ENCODE data around the gene CFAP77. TPM values are rescaled to one million over a fixed set of nuclear protein-coding genes. Genes with fewer than 3 reads are reported as not detected.

CFAP77 gene
- total and polyA plus RNA-seq, 10 of the 15 experiments (the other 5 are each of a cell fraction or from before 2014, with no cell fraction given), result 0.33 TPM; not detected in 9

DNA sequence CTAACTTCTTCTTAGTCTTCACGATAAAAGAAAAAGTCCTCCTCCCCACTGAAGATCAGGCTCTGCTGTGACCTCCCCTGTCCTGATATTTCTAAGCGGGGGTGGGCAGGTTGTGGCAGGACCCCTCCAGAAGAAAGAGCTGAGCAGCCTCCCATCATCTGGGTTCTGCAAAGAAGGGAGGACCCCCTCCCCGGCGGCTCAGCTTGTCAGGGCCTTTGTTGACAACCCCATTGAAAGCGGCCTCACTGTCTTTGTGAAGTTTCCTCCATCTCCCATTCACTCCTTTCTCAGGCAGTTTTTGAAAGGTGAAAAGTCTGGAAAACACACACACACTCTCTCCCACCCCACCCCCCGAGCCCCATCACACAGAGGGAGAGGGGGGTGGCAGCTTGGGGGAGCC, 146.2 kb downstream of the CFAP77 start:
- ChIA-PET SMC1A (ENCODE audit: uncharacterized antibody, unreplicated experiment) (no interaction called here), RAD21 (ENCODE audit: unreplicated experiment) (no interaction called here), CTCF (no interaction called here), POLR2A (no interaction called here)
- intact Hi-C loops (cut with micrococcal nuclease; ENCODE audit: unreplicated experiment), result no loop called here
- Histone ChIP-seq H3K4me3 (no peak overlapping the region), H3K27me3 (replicated peaks in 1 of 2; ENCODE audit: control insufficient read depth in 2 of 2, insufficient read depth in 2 of 2, low read length in 1 of 2) (no peaks in the 10 kb centered on the region), H4K20me1 (ENCODE audit: control insufficient read depth, insufficient read depth) (no peaks in the 10 kb centered on the region), H3K36me3 (ENCODE audit: control insufficient read depth in 2 of 2, insufficient read depth in 2 of 2, low read length in 1 of 2) (no peaks in the 10 kb centered on the region), H3K9ac (ENCODE audit: control insufficient read depth, insufficient read depth, low read length) (no peak overlapping the region), H2AFZ (ENCODE audit: control insufficient read depth, low read depth, low read length) (no peak overlapping the region), H3K9me3 (replicated peaks; ENCODE audit: control insufficient read depth, insufficient read depth, low read length) (no peaks in the 10 kb centered on the region), H3K4me2 (ENCODE audit: control insufficient read depth, insufficient read depth) (no peak overlapping the region), H3K4me1 (ENCODE audit: control insufficient read depth, insufficient read depth, low read length) (no peaks in the 10 kb centered on the region), H3K27ac (ENCODE audit: control insufficient read depth, insufficient read depth) (no peak overlapping the region), H3K79me2 (ENCODE audit: control insufficient read depth, insufficient read depth, low read length) (no peaks in the 10 kb centered on the region)
- DNase-seq (ENCODE audit: low read depth, low spot score) (no peak), ATAC-seq (no peak), FAIRE-seq (no peak)
- no TSS peak for BruUV-seq (replicated peaks)
- WGBS (ENCODE audit: insufficient coverage, insufficient replicate concordance, low lambda C conversion rate, missing lambda C conversion rate), result 50% methylated on average over 6 of the region's 6 CpGs
- in situ Hi-C loops (cut with MboI), result no loop called here
- no peak for TF ChIP-seq RB1 (IDR thresholded peaks at IDR 0.05; ENCODE audit: borderline replicate concordance)
- TF ChIP-seq, protein P1, sequence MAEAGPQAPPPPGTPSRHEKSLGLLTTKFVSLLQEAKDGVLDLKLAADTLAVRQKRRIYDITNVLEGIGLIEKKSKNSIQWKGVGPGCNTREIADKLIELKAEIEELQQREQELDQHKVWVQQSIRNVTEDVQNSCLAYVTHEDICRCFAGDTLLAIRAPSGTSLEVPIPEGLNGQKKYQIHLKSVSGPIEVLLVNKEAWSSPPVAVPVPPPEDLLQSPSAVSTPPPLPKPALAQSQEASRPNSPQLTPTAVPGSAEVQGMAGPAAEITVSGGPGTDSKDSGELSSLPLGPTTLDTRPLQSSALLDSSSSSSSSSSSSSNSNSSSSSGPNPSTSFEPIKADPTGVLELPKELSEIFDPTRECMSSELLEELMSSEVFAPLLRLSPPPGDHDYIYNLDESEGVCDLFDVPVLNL (IDR thresholded peaks at IDR 0.05; ENCODE audit: low read depth, low read length), result no peak
- no peak for TF ChIP-seq HDAC6 (IDR thresholded peaks at IDR 0.05; ENCODE audit: unreplicated experiment)
- no peak for TF ChIP-seq TARDBP (IDR thresholded peaks at IDR 0.05; ENCODE audit: borderline replicate concordance)
- TF ChIP-seq GABPA (IDR thresholded peaks at IDR 0.05; ENCODE audit: low read depth), result no peak
- no peak for TF ChIP-seq RAD21 (IDR thresholded peaks at IDR 0.05; ENCODE audit: insufficient read depth, low read depth, low read length)
- no peak for TF ChIP-seq LARP7 (IDR thresholded peaks at IDR 0.05)
- TF ChIP-seq RAD51 (IDR thresholded peaks at IDR 0.05), result no peak

DNA sequence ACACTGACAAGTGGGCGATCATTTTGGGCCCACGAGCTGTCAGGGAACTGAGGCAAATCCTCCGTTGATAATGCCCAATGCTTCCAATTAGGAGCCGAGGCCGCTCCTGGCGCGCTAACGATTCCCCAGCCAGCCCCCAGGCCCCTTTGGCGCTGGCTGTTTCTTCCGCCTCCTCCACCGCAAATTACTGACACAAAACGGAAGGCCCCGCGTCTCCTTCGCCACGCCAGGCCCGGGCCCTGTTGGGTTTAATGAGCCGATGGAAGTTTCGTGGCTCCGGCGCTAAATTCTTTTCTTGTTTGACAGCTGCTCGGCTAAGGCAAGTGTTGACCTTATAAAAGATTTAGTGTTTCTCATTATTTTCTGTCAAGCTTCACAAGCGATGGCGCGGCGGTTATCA, 146.7 kb downstream of the CFAP77 start:
- ChIA-PET POLR2A (no interaction called here), RAD21 (ENCODE audit: unreplicated experiment) (no interaction called here), SMC1A (ENCODE audit: uncharacterized antibody, unreplicated experiment) (no interaction called here), CTCF (no interaction called here)
- intact Hi-C loops (cut with micrococcal nuclease; ENCODE audit: unreplicated experiment) (no loop called here), in situ Hi-C loops (cut with MboI) (no loop called here)
- Histone ChIP-seq H3K27me3 (replicated peaks in 1 of 2; ENCODE audit: control insufficient read depth in 2 of 2, insufficient read depth in 2 of 2, low read length in 1 of 2) (no peaks in the 10 kb centered on the region; a peak in 1 of 4 replicates), H3K79me2 (ENCODE audit: control insufficient read depth, insufficient read depth, low read length) (no peaks in the 10 kb centered on the region), H2AFZ (ENCODE audit: control insufficient read depth, low read depth, low read length) (no peak overlapping the region), H4K20me1 (ENCODE audit: control insufficient read depth, insufficient read depth) (no peaks in the 10 kb centered on the region), H3K9ac (ENCODE audit: control insufficient read depth, insufficient read depth, low read length) (no peak overlapping the region), H3K4me2 (ENCODE audit: control insufficient read depth, insufficient read depth) (no peak overlapping the region), H3K36me3 (ENCODE audit: control insufficient read depth in 2 of 2, insufficient read depth in 2 of 2, low read length in 1 of 2) (no peaks in the 10 kb centered on the region), H3K4me3 (no peak overlapping the region), H3K4me1 (ENCODE audit: control insufficient read depth, insufficient read depth, low read length) (no peaks in the 10 kb centered on the region), H3K9me3 (replicated peaks; ENCODE audit: control insufficient read depth, insufficient read depth, low read length) (no peaks in the 10 kb centered on the region), H3K27ac (ENCODE audit: control insufficient read depth, insufficient read depth) (no peak overlapping the region)
- BruUV-seq (replicated peaks), result no TSS peak
- DNase-seq (ENCODE audit: low read depth, low spot score), result no peak
- no peak for FAIRE-seq
- WGBS (ENCODE audit: insufficient coverage, insufficient replicate concordance, low lambda C conversion rate, missing lambda C conversion rate), result 73% methylated on average over 26 of the region's 26 CpGs
- ATAC-seq, result no peak
- TF ChIP-seq, protein P2, sequence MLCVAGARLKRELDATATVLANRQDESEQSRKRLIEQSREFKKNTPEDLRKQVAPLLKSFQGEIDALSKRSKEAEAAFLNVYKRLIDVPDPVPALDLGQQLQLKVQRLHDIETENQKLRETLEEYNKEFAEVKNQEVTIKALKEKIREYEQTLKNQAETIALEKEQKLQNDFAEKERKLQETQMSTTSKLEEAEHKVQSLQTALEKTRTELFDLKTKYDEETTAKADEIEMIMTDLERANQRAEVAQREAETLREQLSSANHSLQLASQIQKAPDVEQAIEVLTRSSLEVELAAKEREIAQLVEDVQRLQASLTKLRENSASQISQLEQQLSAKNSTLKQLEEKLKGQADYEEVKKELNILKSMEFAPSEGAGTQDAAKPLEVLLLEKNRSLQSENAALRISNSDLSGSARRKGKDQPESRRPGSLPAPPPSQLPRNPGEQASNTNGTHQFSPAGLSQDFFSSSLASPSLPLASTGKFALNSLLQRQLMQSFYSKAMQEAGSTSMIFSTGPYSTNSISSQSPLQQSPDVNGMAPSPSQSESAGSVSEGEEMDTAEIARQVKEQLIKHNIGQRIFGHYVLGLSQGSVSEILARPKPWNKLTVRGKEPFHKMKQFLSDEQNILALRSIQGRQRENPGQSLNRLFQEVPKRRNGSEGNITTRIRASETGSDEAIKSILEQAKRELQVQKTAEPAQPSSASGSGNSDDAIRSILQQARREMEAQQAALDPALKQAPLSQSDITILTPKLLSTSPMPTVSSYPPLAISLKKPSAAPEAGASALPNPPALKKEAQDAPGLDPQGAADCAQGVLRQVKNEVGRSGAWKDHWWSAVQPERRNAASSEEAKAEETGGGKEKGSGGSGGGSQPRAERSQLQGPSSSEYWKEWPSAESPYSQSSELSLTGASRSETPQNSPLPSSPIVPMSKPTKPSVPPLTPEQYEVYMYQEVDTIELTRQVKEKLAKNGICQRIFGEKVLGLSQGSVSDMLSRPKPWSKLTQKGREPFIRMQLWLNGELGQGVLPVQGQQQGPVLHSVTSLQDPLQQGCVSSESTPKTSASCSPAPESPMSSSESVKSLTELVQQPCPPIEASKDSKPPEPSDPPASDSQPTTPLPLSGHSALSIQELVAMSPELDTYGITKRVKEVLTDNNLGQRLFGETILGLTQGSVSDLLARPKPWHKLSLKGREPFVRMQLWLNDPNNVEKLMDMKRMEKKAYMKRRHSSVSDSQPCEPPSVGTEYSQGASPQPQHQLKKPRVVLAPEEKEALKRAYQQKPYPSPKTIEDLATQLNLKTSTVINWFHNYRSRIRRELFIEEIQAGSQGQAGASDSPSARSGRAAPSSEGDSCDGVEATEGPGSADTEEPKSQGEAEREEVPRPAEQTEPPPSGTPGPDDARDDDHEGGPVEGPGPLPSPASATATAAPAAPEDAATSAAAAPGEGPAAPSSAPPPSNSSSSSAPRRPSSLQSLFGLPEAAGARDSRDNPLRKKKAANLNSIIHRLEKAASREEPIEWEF (IDR thresholded peaks at IDR 0.05; ENCODE audit: insufficient replicate concordance, low read depth, low read length), result no peak
- no peak for TF ChIP-seq JUNB (IDR thresholded peaks at IDR 0.05)
- no peak for TF ChIP-seq ATF7 (IDR thresholded peaks at IDR 0.05; ENCODE audit: low read depth)
- no peak for TF ChIP-seq MXI1 (IDR thresholded peaks at IDR 0.05; ENCODE audit: low read depth, low read length)
- TF ChIP-seq CREB1 (IDR thresholded peaks at IDR 0.05; ENCODE audit: low read depth), result no peak
- TF ChIP-seq TCF12 (IDR thresholded peaks at IDR 0.05; ENCODE audit: low read depth, low read length), result no peak
- TF ChIP-seq NR2F1 (conservative IDR thresholded peaks at IDR 0.05), result no peak
